Adrenal gland (tissue), 5 donors: ENCODE results near the gene PRDM16.

Experiments used
- CTCF ChIP-seq, 6 experiments: fragments of 450-650 bp in 4 of 6; fragments of 200-600 bp in 2 of 6; sonication (generic) in 1 of 6; IDR thresholded peaks; 1 replicate in 5 of 6; 2 replicates in 1 of 6; pipeline versions ENCODE4 v1.5.1 to v1.8.0; 2016 to 2021; ENCODE audit warnings: antibody characterized with exemption in 6 of 6, mild to moderate bottlenecking in 2 of 6, moderate library complexity in 1 of 6
- POLR2A ChIP-seq, 2 donors: fragments of 450-650 bp; IDR thresholded peaks; one replicate each; pipeline ENCODE4 v1.6.1; 2017; ENCODE audit warnings: antibody characterized with exemption in 2 of 2, mild to moderate bottlenecking in 2 of 2, moderate library complexity in 1 of 2
- donor health status: DM: no; HTN: no; CAD: no.

GRCh38 chr1:3179471-3179870, 110.5 kb downstream of the PRDM16 start:
- TF ChIP-seq CTCF (IDR thresholded peaks at IDR 0.05): no peak
- TF ChIP-seq POLR2A (IDR thresholded peaks at IDR 0.05): no peak
